ENCODE results near the gene LPGAT1.

GRCh38 chr1:211708926-211709325 lies 121.6 kb downstream of the LPGAT1 start:
- no peak for TF ChIP-seq POLR2AphosphoS5 (IDR thresholded peaks at IDR 0.05; ENCODE audit: insufficient read depth, low read depth, low read length)
- TF ChIP-seq CTCF (IDR thresholded peaks at IDR 0.05; ENCODE audit: extremely low read depth in 1 of 2, insufficient read depth in 1 of 2, low read depth in 1 of 2, low read length in 2 of 2): no peak
